Progenitor cell of endocrine pancreas (in vitro differentiated cells): ENCODE results near the gene TSPAN2. TPM values are rescaled to one million over a fixed set of nuclear protein-coding genes. Genes with fewer than 3 reads are reported as not detected.

Experiments used
- DNase-seq: peaks from one replicate; pipeline ENCODE4 v3.0.0; 2021; ENCODE audit warnings: low spot score; ENCODE audit not compliant: unreplicated experiment
- H3K27ac Mint-ChIP-seq: 2 replicates; pipeline ENCODE4 v1.8.0; 2021; ENCODE audit warnings: mild to moderate bottlenecking, moderate library complexity, mixed read lengths
- H3K27me3 Mint-ChIP-seq: 2 replicates; pipeline ENCODE4 v1.8.0; 2021; ENCODE audit warnings: mixed read lengths
- H3K36me3 Mint-ChIP-seq: 2 replicates; pipeline ENCODE4 v1.8.0; 2022; ENCODE audit warnings: mixed read lengths; ENCODE audit not compliant: insufficient read depth
- H3K4me1 Mint-ChIP-seq: 2 replicates; pipeline ENCODE4 v1.8.0; 2021; ENCODE audit warnings: low read depth, mixed read lengths
- H3K4me3 Mint-ChIP-seq: 2 replicates; pipeline ENCODE4 v1.8.0; 2021; ENCODE audit warnings: low read depth, mild to moderate bottlenecking, moderate library complexity, mixed read lengths
- H3K9me3 Mint-ChIP-seq: 2 replicates; pipeline ENCODE4 v1.8.0; 2021; ENCODE audit warnings: low read depth, mixed read lengths
- CTCF ChIP-seq: fragments of 200-600 bp; sonication (generic); IDR thresholded peaks from one replicate; pipeline ENCODE4 v1.5.0; 2021; ENCODE audit warnings: antibody characterized with exemption, mild to moderate bottlenecking; ENCODE audit not compliant: unreplicated experiment
- total RNA-seq: library from RNA; stranded (reverse); gene quantifications from 2 replicates; pipeline ENCODE4 v1.2.1, GENCODE V29; 2021

TSPAN2 gene
- total RNA-seq, 1 donor from 2014 or later: 22.5 TPM

GRCh38 chr1:115130786-115131185, 41.5 kb upstream of the TSPAN2 start:
- peaks cover under 1% of the 10 kb centered on the region for H3K4me1 Mint-ChIP-seq
- H3K4me3 Mint-ChIP-seq: no peak overlapping the region
- H3K36me3 Mint-ChIP-seq: no peaks in the 10 kb centered on the region
- H3K9me3 Mint-ChIP-seq: peaks cover 5% of the 10 kb centered on the region
- H3K27ac Mint-ChIP-seq: no peak overlapping the region
- H3K27me3 Mint-ChIP-seq: peaks cover 17% of the 10 kb centered on the region
- DNase-seq: no peak
- TF ChIP-seq CTCF: no peak

DNA sequence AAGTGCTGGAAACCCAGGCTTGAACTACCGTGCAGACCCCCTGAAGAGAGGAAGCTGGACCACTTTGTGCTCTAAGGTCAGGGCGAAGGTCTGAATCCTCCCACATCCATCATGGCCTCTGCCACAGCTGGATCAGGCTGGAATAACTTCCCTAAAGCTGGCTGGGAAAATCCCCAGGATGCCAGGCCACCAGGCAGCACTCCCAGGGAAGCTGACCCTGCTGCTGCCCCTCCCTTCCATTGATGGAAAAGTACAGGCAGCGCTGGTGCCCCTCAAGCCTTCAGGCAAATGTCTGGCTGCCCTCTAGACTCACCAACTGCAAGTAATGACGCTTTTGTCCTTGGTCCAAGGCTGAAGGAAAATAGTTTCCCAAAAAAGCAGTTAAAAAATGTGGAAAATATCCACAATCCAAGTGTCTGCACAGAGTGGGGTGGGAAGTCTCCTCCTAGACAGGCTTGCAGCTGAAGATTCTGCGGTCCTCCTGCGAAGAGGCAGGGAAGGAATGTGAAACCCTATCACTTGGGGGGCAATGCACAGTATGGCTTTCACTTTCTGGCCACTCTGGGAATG, 39.9 kb upstream of the TSPAN2 start:
- H3K27ac Mint-ChIP-seq: no peak overlapping the region
- H3K27me3 Mint-ChIP-seq: peaks cover 8% of the 10 kb centered on the region
- H3K4me3 Mint-ChIP-seq: no peak overlapping the region

DNA sequence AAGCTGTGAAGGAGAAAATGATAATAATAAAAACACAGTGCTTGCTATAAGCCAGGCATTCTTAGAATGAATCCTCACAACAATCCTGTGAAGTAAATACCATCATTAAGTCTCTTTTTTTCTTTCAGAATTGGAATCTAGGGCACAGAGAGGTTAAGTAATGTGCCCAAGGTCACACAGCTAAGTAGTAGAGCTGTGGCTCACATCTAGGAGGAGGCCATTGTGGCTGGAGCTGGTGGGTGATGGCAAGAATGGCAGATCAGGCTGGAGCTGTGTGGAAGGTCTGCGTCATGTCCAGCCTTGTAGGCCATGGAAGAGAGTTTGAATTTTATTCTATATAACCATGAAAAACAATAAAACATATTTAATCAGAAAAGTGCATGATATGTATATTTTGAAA, 38.2 kb upstream of the TSPAN2 start:
- Mint-ChIP-seq H3K27ac (no peak overlapping the region), H3K4me1 (no peaks in the 10 kb centered on the region), H3K36me3 (no peaks in the 10 kb centered on the region), H3K4me3 (no peak overlapping the region), H3K9me3 (peaks cover 9% of the 10 kb centered on the region), H3K27me3 (peaks cover 3% of the 10 kb centered on the region)
- TF ChIP-seq CTCF: no peak
- DNase-seq: no peak

More for the DNA sequence above, 39.9 kb upstream of the TSPAN2 start:
- DNase-seq: no peak
- Mint-ChIP-seq H3K36me3 (no peaks in the 10 kb centered on the region), H3K9me3 (peaks cover 6% of the 10 kb centered on the region), H3K4me1 (no peaks in the 10 kb centered on the region)
- no peak for TF ChIP-seq CTCF

DNA sequence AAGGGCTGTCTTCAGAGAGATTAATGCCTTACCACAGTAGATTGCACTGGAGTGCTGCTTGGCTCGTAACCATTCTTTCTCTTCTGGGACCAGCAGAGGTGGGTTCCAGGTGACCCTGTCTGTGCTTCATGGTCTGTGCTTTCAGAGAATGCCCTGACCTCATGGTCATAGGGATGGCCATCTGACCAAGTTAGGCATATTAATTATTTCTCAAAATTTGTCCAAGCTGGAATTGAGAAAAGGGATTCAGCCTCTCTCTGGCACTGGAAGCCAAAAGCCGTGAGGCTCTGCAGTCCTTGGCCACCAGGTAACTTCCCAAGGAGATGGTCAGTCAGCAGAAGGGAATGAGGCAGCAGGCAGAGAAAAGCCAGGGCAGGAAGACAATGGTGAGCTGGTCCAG, 37.2 kb upstream of the TSPAN2 start:
- Mint-ChIP-seq H3K9me3 (peaks cover 15% of the 10 kb centered on the region), H3K27ac (no peak overlapping the region), H3K4me3 (no peak overlapping the region), H3K4me1 (no peaks in the 10 kb centered on the region), H3K27me3 (peaks cover 3% of the 10 kb centered on the region), H3K36me3 (no peaks in the 10 kb centered on the region)
- DNase-seq: no peak
- TF ChIP-seq CTCF: no peak

DNA sequence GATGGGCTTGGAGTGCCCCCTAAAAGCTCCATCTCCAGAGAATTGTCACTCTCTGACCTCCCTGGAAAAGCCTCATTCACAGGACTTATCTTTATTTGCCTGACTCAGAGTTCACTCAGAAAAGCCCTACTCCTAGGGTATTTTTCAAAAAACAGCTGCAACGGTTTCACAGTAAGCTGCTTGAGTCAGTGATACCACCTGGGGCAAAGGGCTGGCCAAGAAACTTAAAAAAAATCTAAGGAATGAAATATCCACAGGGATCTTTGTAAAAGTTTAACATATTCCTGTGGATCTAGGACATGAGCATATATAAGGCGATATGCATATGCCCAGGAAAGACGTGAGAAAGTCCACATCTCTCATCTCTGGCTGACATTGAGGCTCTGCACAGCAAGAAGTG, 33.8 kb upstream of the TSPAN2 start:
- Mint-ChIP-seq H3K4me1 (no peaks in the 10 kb centered on the region), H3K27me3 (no peaks in the 10 kb centered on the region), H3K27ac (no peak overlapping the region), H3K9me3 (peaks cover 23% of the 10 kb centered on the region), H3K36me3 (peaks cover 6% of the 10 kb centered on the region), H3K4me3 (no peak overlapping the region)
- DNase-seq: no peak
- TF ChIP-seq CTCF: no peak
